GM06990 (cell line): Measurements from ENCODE around the gene TSPYL6.

Experiments
- DNase-seq: peaks from one replicate; pipeline ENCODE4 v3.0.0-alpha.2; 2011; ENCODE audit not compliant: insufficient read length; ENCODE audit errors: extremely low read depth
- H3K27me3 ChIP-seq: replicated peaks from 2 replicates; pipeline ENCODE4 v1.6.0; 2011; ENCODE audit warnings: low read length; ENCODE audit not compliant: control insufficient read depth, insufficient read depth
- H3K36me3 ChIP-seq: 2 replicates; pipeline ENCODE4 v1.5.1; 2011; ENCODE audit warnings: low read length; ENCODE audit not compliant: control insufficient read depth, insufficient read depth
- H3K4me3 ChIP-seq: replicated peaks from 2 replicates; pipeline ENCODE4 v1.5.1; 2011; ENCODE audit warnings: low read depth, mild to moderate bottlenecking, control low read depth, low read length
- TF ChIP-seq, protein P1 (sequence below): IDR thresholded peaks from 2 replicates; pipeline ENCODE4 v1.5.1; 2011; ENCODE audit warnings: low read length, control low read depth, mild to moderate bottlenecking, inconsistent platforms; ENCODE audit not compliant: insufficient read depth, poor library complexity, severe bottlenecking

Gene TSPYL6

DNA sequence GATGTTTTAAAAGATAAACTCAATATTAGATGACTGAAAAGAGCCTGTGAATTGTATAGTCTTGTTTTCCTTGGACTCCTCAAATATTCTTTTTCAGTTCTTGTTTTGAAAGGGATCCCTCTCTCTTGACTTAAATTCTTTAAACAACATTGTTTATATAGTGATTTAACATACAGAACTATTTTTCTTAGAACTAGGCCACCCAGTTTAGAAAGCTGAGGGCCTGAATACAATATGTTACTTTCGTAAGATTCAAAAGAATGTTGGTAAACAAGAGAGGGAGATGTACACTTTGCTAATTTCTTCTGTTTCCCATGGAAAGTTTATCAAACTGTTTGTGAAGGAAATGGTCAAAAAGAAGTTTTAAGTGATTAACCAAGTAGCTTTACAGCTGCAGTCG, 5.5 kb upstream of the TSPYL6 start:
- no peaks in the 10 kb centered on the region for H3K36me3 ChIP-seq
- H3K27me3 ChIP-seq: no peaks in the 10 kb centered on the region
- no peak overlapping the region for H3K4me3 ChIP-seq
- TF ChIP-seq, protein P1, sequence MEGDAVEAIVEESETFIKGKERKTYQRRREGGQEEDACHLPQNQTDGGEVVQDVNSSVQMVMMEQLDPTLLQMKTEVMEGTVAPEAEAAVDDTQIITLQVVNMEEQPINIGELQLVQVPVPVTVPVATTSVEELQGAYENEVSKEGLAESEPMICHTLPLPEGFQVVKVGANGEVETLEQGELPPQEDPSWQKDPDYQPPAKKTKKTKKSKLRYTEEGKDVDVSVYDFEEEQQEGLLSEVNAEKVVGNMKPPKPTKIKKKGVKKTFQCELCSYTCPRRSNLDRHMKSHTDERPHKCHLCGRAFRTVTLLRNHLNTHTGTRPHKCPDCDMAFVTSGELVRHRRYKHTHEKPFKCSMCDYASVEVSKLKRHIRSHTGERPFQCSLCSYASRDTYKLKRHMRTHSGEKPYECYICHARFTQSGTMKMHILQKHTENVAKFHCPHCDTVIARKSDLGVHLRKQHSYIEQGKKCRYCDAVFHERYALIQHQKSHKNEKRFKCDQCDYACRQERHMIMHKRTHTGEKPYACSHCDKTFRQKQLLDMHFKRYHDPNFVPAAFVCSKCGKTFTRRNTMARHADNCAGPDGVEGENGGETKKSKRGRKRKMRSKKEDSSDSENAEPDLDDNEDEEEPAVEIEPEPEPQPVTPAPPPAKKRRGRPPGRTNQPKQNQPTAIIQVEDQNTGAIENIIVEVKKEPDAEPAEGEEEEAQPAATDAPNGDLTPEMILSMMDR: no peak
- DNase-seq: no peak

DNA sequence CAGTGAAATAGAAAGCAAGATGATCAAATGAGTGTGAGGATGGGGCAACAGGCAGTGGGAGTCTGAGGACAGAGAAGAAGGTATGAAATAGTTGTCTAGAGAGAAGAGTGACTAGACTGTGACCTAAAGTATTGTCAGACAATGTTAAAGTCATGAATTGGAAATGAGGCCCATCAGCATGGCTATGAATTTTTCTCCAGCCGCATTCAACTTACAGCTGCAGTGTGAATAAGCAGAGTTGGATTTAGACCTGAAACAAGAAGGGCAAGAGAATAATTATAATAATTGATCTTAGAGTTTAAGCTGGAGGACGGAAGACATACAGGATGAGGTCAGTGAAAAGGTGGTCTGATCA, 4.2 kb upstream of the TSPYL6 start:
- DNase-seq: no peak
- H3K27me3 ChIP-seq: no peaks in the 10 kb centered on the region
- no peaks in the 10 kb centered on the region for H3K36me3 ChIP-seq
- TF ChIP-seq, protein P1: no peak
- H3K4me3 ChIP-seq: no peak overlapping the region

DNA sequence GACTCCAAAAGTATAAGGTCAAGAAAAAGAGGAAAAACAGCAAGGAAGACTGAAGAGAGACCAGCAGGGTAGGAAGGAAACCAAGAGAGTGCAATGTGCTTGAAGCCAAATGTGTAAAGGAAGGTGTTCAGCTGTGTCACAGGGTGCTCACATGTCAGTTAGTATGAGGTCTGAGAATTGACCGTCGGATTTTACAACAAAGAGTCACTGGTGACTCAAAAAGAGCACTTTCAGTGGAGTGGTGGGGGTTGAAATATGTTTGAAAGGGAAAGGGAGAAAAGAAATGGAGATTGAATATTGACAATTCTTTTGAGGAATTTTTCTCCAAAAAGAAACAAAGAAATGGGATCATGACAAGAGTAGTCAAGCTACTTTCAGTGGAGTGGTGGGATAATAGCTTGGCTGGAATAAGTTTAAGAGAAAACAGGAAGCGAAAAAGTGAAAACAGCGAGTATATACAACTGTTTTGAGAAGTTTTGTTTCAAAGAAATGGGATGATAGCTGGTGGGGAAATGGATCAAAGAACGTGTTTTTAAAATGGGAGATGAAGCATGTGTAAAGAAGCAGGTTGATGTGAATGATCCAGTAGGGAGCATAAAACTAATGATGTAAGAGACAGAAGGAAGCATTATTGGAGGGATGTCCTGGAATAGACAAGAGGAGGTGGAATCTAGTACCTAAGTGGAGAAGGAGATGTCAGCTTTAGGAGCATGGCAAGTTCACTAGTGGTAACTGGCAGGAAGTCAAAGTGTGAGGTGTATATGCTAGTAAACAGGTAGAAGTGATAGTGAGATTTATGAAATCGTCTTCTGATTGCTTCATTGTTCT, 3.6 kb upstream of the TSPYL6 start:
- H3K4me3 ChIP-seq: no peak overlapping the region
- TF ChIP-seq, protein P1: no peak
- H3K27me3 ChIP-seq: no peaks in the 10 kb centered on the region
- DNase-seq: no peak
- H3K36me3 ChIP-seq: no peaks in the 10 kb centered on the region

DNA sequence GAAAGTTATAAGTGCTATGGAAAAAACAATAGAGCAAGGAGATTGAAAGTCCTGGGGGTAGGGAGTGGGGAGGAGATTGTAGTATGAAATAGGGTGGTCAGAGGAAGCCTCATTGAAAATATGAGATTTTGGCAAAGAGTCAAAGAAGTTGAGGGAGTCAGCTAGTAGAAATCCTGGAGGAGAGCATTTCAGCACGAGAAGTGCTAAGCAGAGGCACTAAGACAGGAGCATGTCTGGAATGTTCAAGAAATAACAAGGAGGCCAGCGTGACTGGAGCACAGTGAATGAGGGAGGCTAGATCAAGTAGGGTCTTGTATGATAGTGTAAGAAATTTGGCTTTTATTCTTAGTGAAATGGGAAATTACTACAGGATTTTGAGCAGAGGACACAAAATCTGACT, 2.1 kb upstream of the TSPYL6 start:
- TF ChIP-seq, protein P1: no peak
- Histone ChIP-seq H3K27me3 (no peaks in the 10 kb centered on the region), H3K4me3 (no peak overlapping the region), H3K36me3 (no peaks in the 10 kb centered on the region)
- no peak for DNase-seq

DNA sequence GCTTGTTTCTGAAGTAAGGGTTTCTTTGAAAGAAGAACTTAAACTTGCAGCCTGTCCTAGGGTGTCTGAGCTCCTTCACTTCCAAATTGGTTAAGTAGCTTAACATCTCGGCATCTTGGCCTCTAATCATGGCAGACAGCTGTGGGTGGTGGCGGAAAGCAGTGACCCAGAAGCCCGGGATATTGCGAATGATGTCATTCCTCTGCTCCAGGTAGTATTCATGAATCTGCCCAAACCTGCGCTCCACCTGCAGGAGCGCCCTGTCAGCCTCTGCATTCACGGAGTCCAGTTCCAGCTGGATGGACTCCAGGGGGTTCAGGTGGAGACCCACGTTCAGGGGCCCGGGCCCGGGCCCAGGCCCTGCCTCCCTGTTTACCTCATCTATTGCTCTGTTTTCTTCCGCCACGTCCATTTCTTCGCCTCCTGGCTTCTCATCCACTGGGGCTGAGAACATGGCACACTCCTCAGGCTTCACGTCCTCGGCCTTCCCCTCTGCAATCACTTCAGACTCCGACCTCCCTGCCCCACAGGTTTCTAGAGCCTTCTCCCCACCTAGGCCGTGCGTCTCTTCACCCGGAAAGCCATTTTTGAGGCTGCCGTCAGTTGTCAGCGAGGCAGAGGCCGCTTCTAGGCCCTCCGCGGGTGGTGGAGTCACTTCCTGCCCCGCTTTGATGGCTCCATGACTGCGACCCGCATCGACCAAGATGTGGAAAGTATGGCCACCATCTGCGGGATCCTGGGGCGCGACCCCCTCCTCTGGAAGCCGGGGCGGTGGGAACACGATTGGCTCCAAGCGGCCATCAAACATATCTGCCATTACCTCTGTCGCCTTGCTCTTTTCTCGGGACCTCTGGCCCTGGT, 569 bp downstream of the TSPYL6 start:
- Histone ChIP-seq H3K27me3 (no peaks in the 10 kb centered on the region), H3K36me3 (no peaks in the 10 kb centered on the region), H3K4me3 (no peak overlapping the region)
- no peak for DNase-seq
- TF ChIP-seq, protein P1: no peak
